Activated T-helper 2 cell treated with anti-CD3 and anti-CD28 coated beads, Interferon-gamma antibody, Interleukin-2, Interleukin-4, amounts not matched to agents 10 μg/mL and 5 μg/mL and 100 μg/mL, durations not matched to agents 14 hours and 24 hours and 36 hours (primary cell): ENCODE results near the gene LRRC75A. TPM values are rescaled to one million over a fixed set of nuclear protein-coding genes. Genes with fewer than 3 reads are reported as not detected.
A peak's percentile ranks its signal among the peaks of the same experiment; 100 is the strongest.

Source experiments
- DNase-seq: peaks from one replicate; pipeline ENCODE4 v3.0.0; 2021; ENCODE audit warnings: low spot score
- H3K27ac Mint-ChIP-seq: one replicate; pipeline ENCODE4 v1.8.0; 2021; ENCODE audit warnings: mixed read lengths
- H3K27me3 Mint-ChIP-seq: one replicate; pipeline ENCODE4 v1.8.0; 2021; ENCODE audit warnings: low read depth, mixed read lengths
- H3K36me3 Mint-ChIP-seq: one replicate; pipeline ENCODE4 v1.8.0; 2021; ENCODE audit warnings: low read depth, mixed read lengths
- H3K4me1 Mint-ChIP-seq: one replicate; pipeline ENCODE4 v1.8.0; 2021; ENCODE audit warnings: low read depth, mixed read lengths
- H3K4me3 Mint-ChIP-seq: one replicate; pipeline ENCODE4 v1.8.0; 2021; ENCODE audit warnings: low read depth, mild to moderate bottlenecking, moderate library complexity, mixed read lengths
- H3K9me3 Mint-ChIP-seq: one replicate; pipeline ENCODE4 v1.8.0; 2021; ENCODE audit warnings: mixed read lengths
- intact Hi-C: fragments of 100-400 bp; cut with micrococcal nuclease; formaldehyde crosslinking; loops from one replicate; pipeline ENCODE4 v1.15.1; 2023
- total RNA-seq: library from RNA; stranded (reverse); gene quantifications from 2 replicates; pipeline ENCODE4 v1.2.3, GENCODE V29; 2022

LRRC75A gene
- total RNA-seq, 1 donor from 2014 or later: 2.0 TPM

GRCh38 chr17:16439303-16439791 is 52.6 kb downstream of the LRRC75A start:
- Mint-ChIP-seq H3K27me3 (no peaks in the 10 kb centered on the region), H3K9me3 (no peaks in the 10 kb centered on the region), H3K36me3 (peaks cover 59% of the 10 kb centered on the region), H3K4me3 (peak overlapping the region; percentile 98), H3K27ac (peak overlapping the region; percentile 94), H3K4me1 (peaks cover 29% of the 10 kb centered on the region)
- DNase-seq: peak; percentile 14
- intact Hi-C loops: loop anchor here (5.0 kb wide), 1 partner anchor 152 kb away; no protein-coding TSS in a partner anchor

GRCh38 chr17:16438557-16439302 is 53.3 kb downstream of the LRRC75A start:
- intact Hi-C loops: loop anchor here (1.0 to 5.0 kb wide), 3 partner anchors 19 to 151 kb away; partner anchors contain the start of gene UBB
- Mint-ChIP-seq H3K27me3 (no peaks in the 10 kb centered on the region), H3K4me1 (peaks cover 27% of the 10 kb centered on the region), H3K36me3 (peaks cover 53% of the 10 kb centered on the region), H3K9me3 (no peaks in the 10 kb centered on the region), H3K4me3 (peak overlapping the region; percentile 98), H3K27ac (peak overlapping the region; percentile 94)
- peak; percentile 95 for DNase-seq

GRCh38 chr17:16438173-16438556 is 53.8 kb downstream of the LRRC75A start:
- intact Hi-C loops: loop anchor here (1.0 to 5.0 kb wide), 3 partner anchors 19 to 151 kb away; partner anchors contain the start of gene UBB
- Mint-ChIP-seq H3K27me3 (no peaks in the 10 kb centered on the region), H3K4me3 (peak overlapping the region; percentile 98), H3K27ac (peak overlapping the region; percentile 94), H3K4me1 (peaks cover 27% of the 10 kb centered on the region), H3K36me3 (peaks cover 51% of the 10 kb centered on the region), H3K9me3 (no peaks in the 10 kb centered on the region)
- no peak for DNase-seq

- peak overlapping the region; percentile 55 for H3K27ac Mint-ChIP-seq
- H3K4me1 Mint-ChIP-seq: peaks cover 18% of the 10 kb centered on the region
- no peak for DNase-seq
- no peaks in the 10 kb centered on the region for H3K27me3 Mint-ChIP-seq
- no peaks in the 10 kb centered on the region for H3K9me3 Mint-ChIP-seq
- no peak overlapping the region for H3K4me3 Mint-ChIP-seq
- H3K36me3 Mint-ChIP-seq: peaks cover 43% of the 10 kb centered on the region
- intact Hi-C loops: loop anchor here (5.0 kb wide), 1 partner anchor 150 kb away; no protein-coding TSS in a partner anchor
These were observed 54.9 kb downstream of the LRRC75A start for GRCh38 chr17:16437083-16437482.

- peaks cover 14% of the 10 kb centered on the region for H3K4me1 Mint-ChIP-seq
- no peaks in the 10 kb centered on the region for H3K27me3 Mint-ChIP-seq
- no peak overlapping the region for H3K4me3 Mint-ChIP-seq
- no peak overlapping the region for H3K27ac Mint-ChIP-seq
- no peaks in the 10 kb centered on the region for H3K9me3 Mint-ChIP-seq
- DNase-seq: no peak
- intact Hi-C loops: loop anchor here (5.0 kb wide), 1 partner anchor 149 kb away; no protein-coding TSS in a partner anchor
- H3K36me3 Mint-ChIP-seq: peaks cover 36% of the 10 kb centered on the region
These were observed 55.8 kb downstream of the LRRC75A start for GRCh38 chr17:16435925-16436886.

- intact Hi-C loops: loop anchor here (5.0 kb wide), 1 partner anchor 147 kb away; no protein-coding TSS in a partner anchor
- H3K27me3 Mint-ChIP-seq: no peaks in the 10 kb centered on the region
- peaks cover 24% of the 10 kb centered on the region for H3K36me3 Mint-ChIP-seq
- no peaks in the 10 kb centered on the region for H3K9me3 Mint-ChIP-seq
- H3K4me3 Mint-ChIP-seq: no peak overlapping the region
- H3K4me1 Mint-ChIP-seq: peaks cover 5% of the 10 kb centered on the region
- no peak overlapping the region for H3K27ac Mint-ChIP-seq
- DNase-seq: no peak
These were observed 57.3 kb downstream of the LRRC75A start for GRCh38 chr17:16434662-16435061.

- no peak overlapping the region for H3K4me3 Mint-ChIP-seq
- H3K27ac Mint-ChIP-seq: no peak overlapping the region
- H3K9me3 Mint-ChIP-seq: no peaks in the 10 kb centered on the region
- peaks cover 24% of the 10 kb centered on the region for H3K36me3 Mint-ChIP-seq
- peaks cover 5% of the 10 kb centered on the region for H3K4me1 Mint-ChIP-seq
- H3K27me3 Mint-ChIP-seq: no peaks in the 10 kb centered on the region
- intact Hi-C loops: no loop called here
- no peak for DNase-seq
These were observed 58.5 kb downstream of the LRRC75A start for GRCh38 chr17:16433514-16433913.

GRCh38 chr17:16432017-16432416 is 60.0 kb downstream of the LRRC75A start:
- no peaks in the 10 kb centered on the region for H3K4me1 Mint-ChIP-seq
- H3K4me3 Mint-ChIP-seq: no peak overlapping the region
- intact Hi-C loops: no loop called here
- H3K27me3 Mint-ChIP-seq: no peaks in the 10 kb centered on the region
- no peaks in the 10 kb centered on the region for H3K9me3 Mint-ChIP-seq
- no peak for DNase-seq
- H3K27ac Mint-ChIP-seq: no peak overlapping the region
- peaks cover 22% of the 10 kb centered on the region for H3K36me3 Mint-ChIP-seq

- Mint-ChIP-seq H3K36me3 (peaks cover 33% of the 10 kb centered on the region), H3K9me3 (no peaks in the 10 kb centered on the region), H3K4me1 (no peaks in the 10 kb centered on the region), H3K4me3 (no peak overlapping the region), H3K27me3 (no peaks in the 10 kb centered on the region), H3K27ac (no peak overlapping the region)
- DNase-seq: no peak
- intact Hi-C loops: no loop called here
These were observed 61.3 kb downstream of the LRRC75A start for GRCh38 chr17:16430650-16431049.

- no peak overlapping the region for H3K27ac Mint-ChIP-seq
- intact Hi-C loops: no loop called here
- no peak for DNase-seq
- H3K4me3 Mint-ChIP-seq: no peak overlapping the region
- H3K4me1 Mint-ChIP-seq: no peaks in the 10 kb centered on the region
- no peaks in the 10 kb centered on the region for H3K27me3 Mint-ChIP-seq
- H3K36me3 Mint-ChIP-seq: peaks cover 35% of the 10 kb centered on the region
- no peaks in the 10 kb centered on the region for H3K9me3 Mint-ChIP-seq
These were observed 62.9 kb downstream of the LRRC75A start for GRCh38 chr17:16429083-16429482.

GRCh38 chr17:16428098-16428882 is 63.7 kb downstream of the LRRC75A start:
- Mint-ChIP-seq H3K9me3 (no peaks in the 10 kb centered on the region), H3K36me3 (peaks cover 35% of the 10 kb centered on the region), H3K27me3 (no peaks in the 10 kb centered on the region), H3K4me3 (no peak overlapping the region), H3K27ac (no peak overlapping the region), H3K4me1 (no peaks in the 10 kb centered on the region)
- intact Hi-C loops: no loop called here
- DNase-seq: no peak

- no peak overlapping the region for H3K4me3 Mint-ChIP-seq
- no peaks in the 10 kb centered on the region for H3K9me3 Mint-ChIP-seq
- no peaks in the 10 kb centered on the region for H3K27me3 Mint-ChIP-seq
- peaks cover 41% of the 10 kb centered on the region for H3K36me3 Mint-ChIP-seq
- DNase-seq: no peak
- H3K4me1 Mint-ChIP-seq: no peaks in the 10 kb centered on the region
- no peak overlapping the region for H3K27ac Mint-ChIP-seq
- intact Hi-C loops: no loop called here
These were observed 65.0 kb downstream of the LRRC75A start for GRCh38 chr17:16427020-16427419.
